HG02678 (cell line): Measurements from ENCODE around the gene FNDC3B.
"Not testable (repeated sequence)": the region's sequence is repeated elsewhere in the genome, so short reads cannot be mapped to it uniquely, and the experiment has no call there.

Source experiments
- ATAC-seq: cut with Tn5 transposase; IDR thresholded peaks from one replicate; pipeline ENCODE4 v1.9.1; 2021; ENCODE audit warnings: mild to moderate bottlenecking, moderate library complexity; ENCODE audit not compliant: unreplicated experiment

Gene FNDC3B

GRCh38 chr3:172254542-172254941 is 215.2 kb downstream of the FNDC3B start:
- ATAC-seq = no peak

- ATAC-seq = not testable (repeated sequence)
Measured at GRCh38 chr3:172255321-172255720, 215.9 kb downstream of the FNDC3B start.

- ATAC-seq = no peak
Measured at GRCh38 chr3:172256101-172256734, 216.8 kb downstream of the FNDC3B start.

- no peak for ATAC-seq
Measured at GRCh38 chr3:172257648-172258400, 218.4 kb downstream of the FNDC3B start.

GRCh38 chr3:172258624-172259023 is 219.2 kb downstream of the FNDC3B start:
- ATAC-seq = no peak

- no peak for ATAC-seq
Measured at GRCh38 chr3:172259111-172259541, 219.7 kb downstream of the FNDC3B start.

- ATAC-seq = no peak
Measured at GRCh38 chr3:172259726-172260248, 220.4 kb downstream of the FNDC3B start.

GRCh38 chr3:172260381-172260780 is 221.0 kb downstream of the FNDC3B start:
- ATAC-seq = no peak

- ATAC-seq = no peak
Measured at GRCh38 chr3:172261054-172261453, 221.7 kb downstream of the FNDC3B start.

- ATAC-seq = no peak
Measured at GRCh38 chr3:172262991-172263608, 223.7 kb downstream of the FNDC3B start.

GRCh38 chr3:172263781-172264486 is 224.6 kb downstream of the FNDC3B start:
- ATAC-seq = no peak

- ATAC-seq = no peak
Measured at GRCh38 chr3:172266103-172266502, 226.7 kb downstream of the FNDC3B start.

- no peak for ATAC-seq
Measured at GRCh38 chr3:172268425-172268824, 229.0 kb downstream of the FNDC3B start.

- no peak for ATAC-seq
Measured at GRCh38 chr3:172268868-172269267, 229.5 kb downstream of the FNDC3B start.

- peak; percentile 98 for ATAC-seq
Measured at GRCh38 chr3:172270557-172271166, 231.3 kb downstream of the FNDC3B start.

- ATAC-seq = no peak
Measured at GRCh38 chr3:172271386-172271976, 232.1 kb downstream of the FNDC3B start.

GRCh38 chr3:172272698-172273097 is 233.3 kb downstream of the FNDC3B start:
- ATAC-seq = no peak

GRCh38 chr3:172273378-172273777 is 234.0 kb downstream of the FNDC3B start:
- ATAC-seq = no peak

- ATAC-seq = no peak
Measured at GRCh38 chr3:172274906-172275305, 235.5 kb downstream of the FNDC3B start.

GRCh38 chr3:172275586-172275985 is 236.2 kb downstream of the FNDC3B start:
- no peak for ATAC-seq
